GM13977 (cell line): ENCODE results near the gene PMVK.

Experiments used
- DNase-seq: peaks from one replicate; pipeline ENCODE4 v3.0.0; 2012; ENCODE audit warnings: low spot score
- CTCF ChIP-seq: IDR thresholded peaks from 2 replicates; pipeline ENCODE4 v1.5.1; 2012; ENCODE audit warnings: mild to moderate bottlenecking, control low read depth; ENCODE audit not compliant: insufficient read depth; ENCODE audit errors: extremely low read depth, missing control alignments
- in situ Hi-C: fragments of 300-500 bp; cut with MboI; formaldehyde crosslinking; loops from one replicate; pipeline ENCODE4 v1.12.0; 2022; ENCODE audit warnings: low sequenced_read_pairs, low pct_unique_long_range_greater_than_20kb, mixed read lengths, inconsistent platforms; ENCODE audit not compliant: unreplicated experiment

PMVK gene

GRCh38 chr1:154880671-154881070 is 55.8 kb downstream of the PMVK start:
- no peak for DNase-seq
- no peak for TF ChIP-seq CTCF
- in situ Hi-C loops, result loop anchor here (25.0 kb wide), 1 partner anchor 318 kb away; the partner anchor contains the start of genes CHRNB2 and UBE2Q1

- no peak for TF ChIP-seq CTCF
- in situ Hi-C loops, result loop anchor here (10.0 to 25.0 kb wide), 2 partner anchors 214 to 317 kb away; partner anchors contain the start of genes CHRNB2 and UBE2Q1
- no peak for DNase-seq
These were observed 57.5 kb downstream of the PMVK start for GRCh38 chr1:154879038-154879421.

GRCh38 chr1:154878371-154879037 is 58.0 kb downstream of the PMVK start:
- in situ Hi-C loops, result loop anchor here (10.0 to 25.0 kb wide), 2 partner anchors 214 to 316 kb away; partner anchors contain the start of genes CHRNB2 and UBE2Q1
- peak; percentile 92 for TF ChIP-seq CTCF
- peak; percentile 79 for DNase-seq

- no peak for DNase-seq
- in situ Hi-C loops, result loop anchor here (10.0 to 25.0 kb wide), 2 partner anchors 213 to 315 kb away; partner anchors contain the start of genes CHRNB2 and UBE2Q1
- TF ChIP-seq CTCF, result no peak
These were observed 59.0 kb downstream of the PMVK start for GRCh38 chr1:154877370-154877974.

GRCh38 chr1:154876842-154877369 is 59.6 kb downstream of the PMVK start:
- no peak for TF ChIP-seq CTCF
- DNase-seq, result no peak
- in situ Hi-C loops, result loop anchor here (10.0 to 25.0 kb wide), 2 partner anchors 212 to 315 kb away; partner anchors contain the start of genes CHRNB2 and UBE2Q1
